Measurements from ENCODE around the gene SMC1A.
"Not testable (repeated sequence)": the region's sequence is repeated elsewhere in the genome, so short reads cannot be mapped to it uniquely, and the experiment has no call there.

Gene SMC1A

GRCh38 chrX:53383376-53384076, 38.9 kb downstream of the SMC1A start:
- Histone ChIP-seq H3K4me1 (no peaks in the 10 kb centered on the region), H3K9me3 (no peaks in the 10 kb centered on the region), H3K27me3 (peaks cover 93% of the 10 kb centered on the region), H4K20me1 (peaks cover 36% of the 10 kb centered on the region; the same call in 1 of the 2 replicates), H3K9ac (no peak overlapping the region), H3K27ac (no peak overlapping the region), H3K4me3 (no peak overlapping the region), H3K36me3 (peaks cover 84% of the 10 kb centered on the region), H3K4me2 (no peak overlapping the region)
- TF ChIP-seq Cebpa-rat (IDR thresholded peaks at IDR 0.05) = no peak

DNA sequence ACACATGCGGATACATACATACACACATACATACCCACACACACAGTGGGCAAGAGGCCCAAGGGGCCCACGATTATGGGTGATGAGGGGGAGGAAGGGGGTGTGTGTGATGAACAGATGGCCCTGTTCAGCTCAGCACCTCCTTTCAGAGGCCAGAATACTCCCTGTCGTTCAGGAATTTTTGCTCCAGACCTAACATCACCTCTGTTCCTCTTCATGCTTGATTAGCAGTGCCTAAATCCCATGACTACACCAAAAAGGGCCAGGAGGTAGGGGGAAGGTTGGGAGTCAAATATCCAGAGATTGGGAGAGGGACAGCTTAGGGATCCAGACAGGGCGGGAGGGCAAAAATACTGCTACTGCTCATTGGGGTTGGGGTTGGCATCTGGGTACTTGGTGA, 42.7 kb downstream of the SMC1A start:
- TF ChIP-seq Cebpa-rat (IDR thresholded peaks at IDR 0.05) = no peak
- Histone ChIP-seq H3K4me2 (no peak overlapping the region), H3K27me3 (peaks cover 93% of the 10 kb centered on the region), H4K20me1 (peaks cover 22% of the 10 kb centered on the region; the same call in 1 of the 2 replicates), H3K36me3 (peaks cover 92% of the 10 kb centered on the region), H3K9ac (no peak overlapping the region), H3K27ac (no peak overlapping the region), H3K9me3 (no peaks in the 10 kb centered on the region), H3K4me3 (no peak overlapping the region), H3K4me1 (no peaks in the 10 kb centered on the region)

- H4K20me1 ChIP-seq = peaks cover 22% of the 10 kb centered on the region; the same call in 1 of the 2 replicates
- no peak overlapping the region for H3K9ac ChIP-seq
- no peaks in the 10 kb centered on the region for H3K4me1 ChIP-seq
- TF ChIP-seq Cebpa-rat (IDR thresholded peaks at IDR 0.05) = no peak
- H3K9me3 ChIP-seq = no peaks in the 10 kb centered on the region
- H3K27me3 ChIP-seq = peaks cover 93% of the 10 kb centered on the region
- H3K4me3 ChIP-seq = no peak overlapping the region
- no peak overlapping the region for H3K27ac ChIP-seq
- H3K4me2 ChIP-seq = no peak overlapping the region
- peaks cover 86% of the 10 kb centered on the region for H3K36me3 ChIP-seq
These were observed 43.3 kb downstream of the SMC1A start for GRCh38 chrX:53379008-53379710.

- no peak overlapping the region for H3K27ac ChIP-seq
- H3K36me3 ChIP-seq = peaks cover 70% of the 10 kb centered on the region
- no peaks in the 10 kb centered on the region for H3K4me1 ChIP-seq
- H3K9ac ChIP-seq = no peak overlapping the region
- H3K9me3 ChIP-seq = no peaks in the 10 kb centered on the region
- no peak overlapping the region for H3K4me2 ChIP-seq
- no peak for TF ChIP-seq Cebpa-rat (IDR thresholded peaks at IDR 0.05)
- H3K27me3 ChIP-seq = peaks cover 90% of the 10 kb centered on the region
- H4K20me1 ChIP-seq = peaks cover 13% of the 10 kb centered on the region; the same call in 1 of the 2 replicates
- no peak overlapping the region for H3K4me3 ChIP-seq
These were observed 45.0 kb downstream of the SMC1A start for GRCh38 chrX:53377464-53377863.

GRCh38 chrX:53376888-53377287, 45.6 kb downstream of the SMC1A start:
- H3K9me3 ChIP-seq = no peaks in the 10 kb centered on the region
- H3K9ac ChIP-seq = no peak overlapping the region
- H3K27me3 ChIP-seq = peaks cover 87% of the 10 kb centered on the region
- no peak overlapping the region for H3K4me3 ChIP-seq
- H3K36me3 ChIP-seq = peaks cover 64% of the 10 kb centered on the region
- TF ChIP-seq Cebpa-rat (IDR thresholded peaks at IDR 0.05) = no peak
- H3K4me1 ChIP-seq = no peaks in the 10 kb centered on the region
- H3K4me2 ChIP-seq = no peak overlapping the region
- H4K20me1 ChIP-seq = peaks cover 8% of the 10 kb centered on the region; the same call in 1 of the 2 replicates
- H3K27ac ChIP-seq = no peak overlapping the region

- Histone ChIP-seq H3K36me3 (peaks cover 44% of the 10 kb centered on the region), H3K27me3 (peaks cover 86% of the 10 kb centered on the region), H3K9me3 (peaks cover 10% of the 10 kb centered on the region), H3K4me2 (no peak overlapping the region), H4K20me1 (no peaks in the 10 kb centered on the region), H3K27ac (no peak overlapping the region), H3K9ac (no peak overlapping the region), H3K4me3 (no peak overlapping the region), H3K4me1 (no peaks in the 10 kb centered on the region)
- no peak for TF ChIP-seq Cebpa-rat (IDR thresholded peaks at IDR 0.05)
These were observed 47.5 kb downstream of the SMC1A start for GRCh38 chrX:53374923-53375322.

DNA sequence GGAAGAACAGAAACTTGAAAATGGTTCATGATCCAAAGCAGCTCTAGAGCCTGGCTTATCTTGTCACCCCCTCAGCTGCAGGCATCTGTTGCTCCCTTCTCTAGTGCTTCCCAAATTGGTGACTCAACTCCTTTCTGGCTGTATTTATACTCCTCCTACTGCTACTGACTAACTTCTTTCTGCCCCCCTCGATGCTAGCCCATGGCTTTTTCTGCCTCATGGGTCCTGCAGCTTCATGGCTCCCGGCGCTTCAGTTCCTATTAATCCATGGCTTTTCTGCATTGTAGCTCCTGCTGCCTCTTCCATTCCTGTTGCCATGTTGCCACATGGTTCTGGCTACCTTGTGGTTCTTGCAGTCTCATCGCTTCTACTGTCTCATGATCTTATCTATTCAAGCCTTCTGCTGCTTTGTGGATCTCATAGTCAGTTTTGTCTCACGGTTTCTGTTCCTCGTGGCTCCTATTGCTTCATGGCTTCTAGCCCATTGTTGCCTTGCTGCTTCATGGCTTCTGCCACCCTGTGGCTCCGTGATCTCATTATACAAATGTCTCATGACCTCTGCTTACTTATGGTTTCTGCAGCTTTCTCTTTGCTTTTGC, 48.1 kb downstream of the SMC1A start:
- no peak overlapping the region for H3K9ac ChIP-seq

GRCh38 chrX:53373307-53373706, 49.1 kb downstream of the SMC1A start:
- no peak overlapping the region for H3K27ac ChIP-seq
- no peaks in the 10 kb centered on the region for H3K4me1 ChIP-seq
- no peak for TF ChIP-seq Cebpa-rat (IDR thresholded peaks at IDR 0.05)
- peaks cover 17% of the 10 kb centered on the region for H3K9me3 ChIP-seq
- H3K4me3 ChIP-seq = no peak overlapping the region
- no peaks in the 10 kb centered on the region for H4K20me1 ChIP-seq
- H3K36me3 ChIP-seq = peaks cover 29% of the 10 kb centered on the region
- H3K27me3 ChIP-seq = peaks cover 80% of the 10 kb centered on the region
- no peak overlapping the region for H3K4me2 ChIP-seq
- no peak overlapping the region for H3K9ac ChIP-seq

More for the DNA sequence above, 48.1 kb downstream of the SMC1A start:
- Histone ChIP-seq H3K27ac (no peak overlapping the region), H3K4me3 (no peak overlapping the region), H3K4me1 (no peaks in the 10 kb centered on the region), H3K36me3 (peaks cover 38% of the 10 kb centered on the region), H4K20me1 (no peaks in the 10 kb centered on the region), H3K27me3 (peaks cover 86% of the 10 kb centered on the region), H3K4me2 (no peak overlapping the region), H3K9me3 (peaks cover 15% of the 10 kb centered on the region)
- TF ChIP-seq Cebpa-rat (IDR thresholded peaks at IDR 0.05) = no peak

DNA sequence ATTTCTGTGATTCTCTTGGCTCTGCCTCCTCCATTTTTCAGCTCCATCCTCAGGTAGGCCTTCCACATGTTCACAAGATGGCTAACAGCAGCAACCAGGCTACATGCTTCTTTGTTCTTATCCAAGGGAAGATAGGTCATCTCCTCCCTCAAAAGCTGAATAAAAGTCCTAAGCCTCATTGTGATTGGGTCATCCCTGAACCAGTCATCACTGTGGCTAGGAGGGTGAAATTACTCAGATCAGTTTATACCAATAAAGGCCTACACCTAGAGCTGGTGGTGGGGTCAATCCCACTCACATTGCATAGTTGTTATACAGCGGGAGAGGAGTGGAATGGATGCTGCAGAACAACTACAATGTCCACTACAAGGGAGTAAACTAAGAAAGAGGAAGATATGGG, 56.0 kb downstream of the SMC1A start:
- Histone ChIP-seq H3K9me3 (peaks cover 23% of the 10 kb centered on the region), H3K4me1 (peaks cover 11% of the 10 kb centered on the region), H3K27me3 (peaks cover 74% of the 10 kb centered on the region)
- not testable (repeated sequence) for H3K4me2 ChIP-seq, H3K9ac ChIP-seq, H4K20me1 ChIP-seq, H3K4me3 ChIP-seq, H3K36me3 ChIP-seq, H3K27ac ChIP-seq

GRCh38 chrX:53362449-53362848, 60.0 kb downstream of the SMC1A start:
- no peak for TF ChIP-seq Cebpa-rat (IDR thresholded peaks at IDR 0.05)
- no peak overlapping the region for H3K27ac ChIP-seq
- H3K4me1 ChIP-seq = peaks cover 11% of the 10 kb centered on the region
- no peak overlapping the region for H3K9ac ChIP-seq
- no peak overlapping the region for H3K4me3 ChIP-seq
- H3K4me2 ChIP-seq = peak overlapping the region; percentile 40
- no peaks in the 10 kb centered on the region for H4K20me1 ChIP-seq
- no peaks in the 10 kb centered on the region for H3K9me3 ChIP-seq
- H3K27me3 ChIP-seq = peaks cover 45% of the 10 kb centered on the region
- no peaks in the 10 kb centered on the region for H3K36me3 ChIP-seq
